Activated CD8-positive, alpha-beta memory T cell treated with anti-CD3 and anti-CD28 coated beads, Interleukin-2, amount 10 ng/mL, durations not matched to agents 7 days and 5 days (primary cell): ENCODE results near the gene FOXD1. TPM values are rescaled to one million over a fixed set of nuclear protein-coding genes. Genes with fewer than 3 reads are reported as not detected.

Experiments used
- ATAC-seq: fragments of 150-1000 bp; cut with Tn5 transposase; one replicate; pipeline ENCODE4 v1.10.0; 2021; ENCODE audit warnings: moderate library complexity
- CTCF ChIA-PET: fragments of 350-600 bp; sonication (Branson Sonifier 250); formaldehyde crosslinking; loops from one replicate; lab custom pipeline; 2021; ENCODE audit warnings: antibody characterized with exemption; lab: Charles Lee
- DNase-seq: peaks from one replicate; pipeline ENCODE4 v3.0.0-alpha.2; 2020
- H3K27ac Mint-ChIP-seq: one replicate; pipeline ENCODE4 v1.8.0; 2021; ENCODE audit warnings: mild to moderate bottlenecking, mixed read lengths
- H3K27me3 Mint-ChIP-seq: one replicate; pipeline ENCODE4 v1.8.0; 2021; ENCODE audit warnings: mixed read lengths
- H3K36me3 Mint-ChIP-seq: one replicate; pipeline ENCODE4 v1.8.0; 2021; ENCODE audit warnings: mild to moderate bottlenecking, mixed read lengths
- H3K4me1 Mint-ChIP-seq: one replicate; pipeline ENCODE4 v1.8.0; 2021; ENCODE audit warnings: mixed read lengths
- H3K4me3 Mint-ChIP-seq: one replicate; pipeline ENCODE4 v1.8.0; 2021; ENCODE audit warnings: mild to moderate bottlenecking, moderate library complexity, mixed read lengths
- H3K9me3 Mint-ChIP-seq: one replicate; pipeline ENCODE4 v1.8.0; 2022; ENCODE audit warnings: low read depth, mixed read lengths
- total RNA-seq, 2 experiments: library from RNA; stranded (reverse); gene quantifications; one replicate each; pipeline ENCODE4 v1.2.3, GENCODE V29; 2021

FOXD1 gene
- total RNA-seq, 2 experiments from 2014 or later = 0.23 to 0.59 TPM

DNA sequence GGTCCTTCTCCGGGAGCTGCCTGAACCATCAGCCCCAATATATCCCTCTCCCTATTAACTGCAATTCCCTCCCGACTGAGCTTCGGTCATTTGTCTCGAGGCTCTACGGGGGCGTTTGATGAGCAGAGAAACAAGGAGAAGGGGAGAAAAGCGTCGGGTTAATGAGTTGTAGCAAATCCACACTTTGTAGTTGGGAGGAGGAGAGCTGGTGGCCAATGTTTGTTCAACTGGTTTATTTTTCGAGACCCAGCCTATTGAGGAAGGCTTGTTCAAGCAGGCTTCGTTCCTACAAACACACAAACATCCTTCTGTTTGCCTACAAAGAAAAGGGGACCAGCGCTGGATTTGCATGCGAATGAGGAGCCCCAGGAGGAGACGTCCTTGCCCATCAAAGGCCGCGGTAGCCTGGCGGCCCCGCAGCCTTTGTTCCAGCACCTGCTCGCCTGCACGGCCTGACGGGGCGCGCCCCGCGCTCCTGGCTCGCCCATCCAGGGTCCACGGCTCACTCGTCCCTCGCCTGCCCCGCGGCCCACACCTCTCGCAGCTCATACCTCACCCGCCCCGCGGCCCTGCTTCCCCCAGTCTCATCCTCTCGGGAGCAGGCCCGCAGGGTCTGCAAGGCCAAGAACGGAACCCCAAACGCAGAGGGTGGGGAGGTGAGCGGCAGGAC lies 4.6 kb downstream of the FOXD1 start:
- no peak overlapping the region for H3K4me3 Mint-ChIP-seq

DNA sequence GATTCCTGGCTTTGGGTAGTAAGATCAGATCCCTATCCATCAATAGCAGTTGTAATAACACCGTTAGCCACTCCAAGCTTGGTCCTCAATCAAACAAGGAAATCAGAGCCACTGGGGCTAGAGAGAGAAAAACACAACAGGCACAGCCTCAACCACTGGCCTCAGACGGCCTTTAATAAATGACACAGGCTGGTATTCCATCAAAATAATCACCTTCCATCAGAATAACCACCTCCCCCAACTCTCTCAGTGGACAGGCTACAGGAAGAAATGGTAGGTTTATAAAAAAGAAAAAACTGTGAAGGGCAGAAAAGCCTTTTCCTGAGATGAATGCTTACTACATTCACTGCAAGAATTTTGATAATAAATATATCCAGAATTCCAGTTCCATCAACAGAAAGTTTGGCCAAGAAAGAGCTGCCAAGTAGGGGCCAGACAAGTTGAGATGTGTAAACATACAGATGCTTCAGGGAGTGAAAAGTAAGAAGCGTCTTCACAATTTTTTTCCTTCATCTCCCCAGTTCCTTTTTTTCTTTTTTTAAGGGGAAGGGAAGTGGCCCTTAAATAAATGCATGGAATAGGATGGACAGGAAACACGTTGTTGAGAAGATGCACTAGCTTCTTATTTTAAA lies 5.5 kb downstream of the FOXD1 start:
- Mint-ChIP-seq H3K4me3 (no peak overlapping the region), H3K36me3 (no peaks in the 10 kb centered on the region), H3K4me1 (peaks cover 5% of the 10 kb centered on the region), H3K27ac (no peak overlapping the region), H3K27me3 (peaks cover 86% of the 10 kb centered on the region), H3K9me3 (no peaks in the 10 kb centered on the region)
- DNase-seq (no peak), ATAC-seq (no peak)
- CTCF ChIA-PET = interaction anchor here (0.7 to 1.0 kb wide), 2 partner anchors 65 to 227 kb away, joined by 3 read pairs; no protein-coding TSS in a partner anchor

More for the DNA sequence above, 4.6 kb downstream of the FOXD1 start:
- CTCF ChIA-PET = interaction anchor here (1.0 kb wide), 1 partner anchor 228 kb away, joined by 3 read pairs; no protein-coding TSS in a partner anchor
- ATAC-seq (no peak), DNase-seq (no peak)
- Mint-ChIP-seq H3K4me1 (peaks cover 10% of the 10 kb centered on the region), H3K27me3 (peaks cover 83% of the 10 kb centered on the region), H3K27ac (no peak overlapping the region), H3K36me3 (no peaks in the 10 kb centered on the region), H3K9me3 (no peaks in the 10 kb centered on the region)

DNA sequence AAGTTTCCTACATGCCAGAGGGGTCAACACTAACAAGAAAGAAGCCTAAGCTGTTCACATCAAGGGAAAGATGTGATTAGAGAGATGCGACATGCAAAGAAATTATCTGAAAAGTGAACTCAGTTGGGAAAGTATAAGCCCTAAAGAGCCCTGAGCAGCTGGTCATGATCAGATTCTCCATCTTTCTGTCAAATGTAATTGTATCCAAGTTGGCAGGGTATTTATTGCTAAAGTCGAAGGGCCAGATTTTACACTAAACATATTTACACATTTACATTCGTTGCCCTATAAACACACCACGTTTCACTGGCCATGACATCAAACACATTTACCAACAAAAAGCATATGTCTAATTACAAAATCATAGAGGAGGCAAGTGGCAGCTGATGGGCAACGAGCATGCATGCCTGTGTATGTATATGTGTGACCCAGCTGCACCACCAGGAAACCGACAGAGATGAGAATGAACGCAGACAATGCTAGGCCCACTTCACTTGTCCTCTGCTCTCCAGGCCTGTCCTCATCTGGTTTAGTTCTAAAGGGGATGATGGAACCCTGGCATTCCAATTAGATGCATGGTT lies 6.3 kb downstream of the FOXD1 start:
- peaks cover 89% of the 10 kb centered on the region for H3K27me3 Mint-ChIP-seq
- CTCF ChIA-PET = interaction anchor here (1.1 kb wide), 2 partner anchors 12 to 141 kb away, joined by 3 to 7 read pairs; no protein-coding TSS in a partner anchor
- peaks cover 1% of the 10 kb centered on the region for H3K36me3 Mint-ChIP-seq
- no peak overlapping the region for H3K4me3 Mint-ChIP-seq
- no peaks in the 10 kb centered on the region for H3K9me3 Mint-ChIP-seq
- H3K4me1 Mint-ChIP-seq = peaks cover 5% of the 10 kb centered on the region
- DNase-seq (no peak), ATAC-seq (no peak)
- H3K27ac Mint-ChIP-seq = no peak overlapping the region

DNA sequence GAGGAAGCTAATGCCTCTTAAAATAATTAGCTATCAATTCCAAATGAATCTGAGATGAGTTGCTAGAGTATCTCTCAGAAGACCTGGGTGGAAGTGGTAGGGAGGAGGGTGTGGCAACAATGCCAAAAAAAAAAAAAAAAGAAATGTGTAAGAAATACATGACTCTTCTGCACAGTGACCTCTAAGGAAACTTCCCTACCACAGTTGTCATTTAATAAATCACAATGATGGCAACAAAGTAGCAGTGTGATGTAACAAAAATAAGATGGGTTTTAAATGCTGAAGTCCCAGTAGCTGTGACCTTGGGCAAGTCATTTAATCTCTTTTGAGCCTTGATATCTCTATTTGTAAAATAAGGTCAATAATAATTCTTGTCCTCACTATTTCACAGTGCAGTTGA lies 7.2 kb downstream of the FOXD1 start:
- Mint-ChIP-seq H3K27me3 (peaks cover 88% of the 10 kb centered on the region), H3K4me3 (no peak overlapping the region), H3K4me1 (peaks cover 4% of the 10 kb centered on the region), H3K27ac (no peak overlapping the region), H3K36me3 (peaks cover 1% of the 10 kb centered on the region), H3K9me3 (no peaks in the 10 kb centered on the region)
- ATAC-seq (no peak), DNase-seq (no peak)
- CTCF ChIA-PET = interaction anchor here (1.1 to 1.6 kb wide), 4 partner anchors 10 to 225 kb away, joined by 3 to 7 read pairs (median 4); no protein-coding TSS in a partner anchor

DNA sequence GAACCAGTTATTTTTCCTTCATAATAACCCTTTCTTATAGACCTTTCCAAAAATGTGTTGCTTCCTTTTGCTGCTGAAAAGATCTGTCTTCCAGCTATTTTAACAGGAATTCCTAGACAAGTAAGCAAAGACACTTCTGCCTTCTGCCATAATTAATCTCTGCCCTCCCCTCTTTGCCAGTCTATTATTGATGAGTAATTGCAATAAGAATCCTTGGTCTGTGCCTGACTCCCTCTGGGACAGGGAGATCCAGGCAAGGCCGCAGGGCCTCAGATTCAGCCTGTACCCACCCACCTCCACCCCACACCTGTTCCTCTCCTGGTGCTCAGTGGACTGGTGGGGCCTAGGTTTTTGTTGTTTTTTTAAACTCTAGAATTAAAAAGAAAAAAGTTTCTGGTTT lies 8.3 kb downstream of the FOXD1 start:
- Mint-ChIP-seq H3K27me3 (peaks cover 89% of the 10 kb centered on the region), H3K4me1 (peaks cover 4% of the 10 kb centered on the region), H3K9me3 (no peaks in the 10 kb centered on the region), H3K36me3 (peaks cover 1% of the 10 kb centered on the region), H3K4me3 (no peak overlapping the region), H3K27ac (no peak overlapping the region)
- CTCF ChIA-PET = interaction anchor here (1.6 kb wide), 1 partner anchor 11 kb away, joined by 4 read pairs; no protein-coding TSS in a partner anchor
- DNase-seq = no peak
- no peak for ATAC-seq

DNA sequence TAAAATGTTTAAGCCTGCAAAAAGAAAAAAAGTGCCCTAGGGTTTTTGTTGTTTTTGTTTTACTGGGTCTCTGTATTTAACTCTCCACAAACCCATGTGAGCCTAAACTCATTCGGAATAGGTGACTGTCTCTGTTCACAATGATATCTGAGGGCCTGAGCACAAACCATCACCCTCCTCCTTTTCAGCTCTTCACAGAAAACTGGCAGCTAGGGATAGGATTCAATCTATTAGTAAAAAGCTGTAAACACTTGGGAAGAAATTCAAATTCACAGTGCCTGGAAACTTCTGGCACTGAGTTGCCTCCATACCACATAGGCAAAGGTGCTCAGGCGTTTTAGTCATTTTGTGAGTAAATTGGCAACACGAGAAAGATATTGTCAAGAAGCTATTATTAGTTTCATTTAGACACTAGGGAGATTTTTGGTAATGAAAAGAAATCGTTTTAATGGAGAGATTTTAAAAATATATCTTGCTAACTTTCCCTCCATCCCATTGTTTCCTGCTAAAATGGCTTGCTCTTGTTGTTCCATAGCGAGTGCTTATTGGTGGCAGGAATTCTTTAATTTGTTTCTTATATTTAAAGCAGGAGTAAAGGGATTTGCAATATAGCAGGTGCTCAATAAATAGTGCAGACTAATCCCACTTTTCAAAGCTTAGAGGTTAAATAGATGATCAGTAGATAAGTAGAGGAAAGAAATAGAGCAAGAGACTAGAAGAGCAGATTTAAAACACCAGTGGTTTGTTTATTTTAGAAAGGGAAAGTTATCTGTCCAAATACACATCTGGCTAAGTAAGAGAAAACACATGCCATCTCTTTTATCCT lies 9.7 kb downstream of the FOXD1 start:
- H3K9me3 Mint-ChIP-seq = no peaks in the 10 kb centered on the region
- DNase-seq (no peak), ATAC-seq (no peak)
- no peak overlapping the region for H3K4me3 Mint-ChIP-seq
- H3K27me3 Mint-ChIP-seq = peaks cover 87% of the 10 kb centered on the region
- H3K4me1 Mint-ChIP-seq = peaks cover 4% of the 10 kb centered on the region
- H3K36me3 Mint-ChIP-seq = peaks cover 1% of the 10 kb centered on the region
- CTCF ChIA-PET = interaction anchor here (1.0 kb wide), 1 partner anchor 13 kb away, joined by 4 read pairs; no protein-coding TSS in a partner anchor
- H3K27ac Mint-ChIP-seq = no peak overlapping the region

DNA sequence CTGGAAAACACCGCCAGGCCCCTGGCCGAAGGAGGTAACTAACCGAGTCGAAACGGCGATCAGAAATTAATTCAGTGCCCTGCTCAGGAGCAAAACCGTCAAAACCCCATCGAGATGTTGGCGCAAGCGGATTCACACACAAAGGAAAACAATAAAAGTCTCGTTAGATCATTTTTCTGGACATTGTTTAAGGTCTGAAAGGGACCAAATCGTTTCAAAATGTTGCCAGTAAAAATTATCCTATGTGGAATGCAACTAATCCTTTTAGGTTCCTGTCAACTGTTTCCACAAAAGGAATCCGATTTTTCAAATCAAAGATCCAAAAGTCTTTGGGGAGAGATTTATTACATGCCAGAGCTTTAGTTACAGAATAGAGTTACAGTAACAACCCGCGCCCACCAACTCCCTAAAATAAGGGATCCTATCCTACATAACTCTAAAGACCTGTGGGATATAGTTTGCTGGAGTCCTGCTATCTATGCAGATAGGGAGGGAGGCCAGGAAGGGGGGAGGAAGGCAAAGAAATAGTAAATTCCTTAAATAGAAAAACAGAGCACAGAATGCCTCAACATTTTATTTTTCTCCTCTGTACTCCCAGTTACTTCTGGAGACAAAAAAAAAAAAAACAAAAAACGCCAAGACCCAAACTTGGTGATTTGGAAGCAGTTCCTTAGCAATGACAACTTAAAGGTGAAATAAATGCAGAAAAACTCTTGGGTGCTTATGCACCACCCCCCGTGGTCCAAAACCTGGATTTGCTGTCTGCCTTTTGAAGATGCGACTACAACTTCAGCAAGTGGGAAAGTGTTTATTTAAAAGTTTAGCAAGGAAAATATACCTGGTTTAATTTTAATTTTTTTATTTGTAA lies 10.6 kb downstream of the FOXD1 start:
- Mint-ChIP-seq H3K27ac (peak overlapping the region; percentile 17), H3K4me1 (peaks cover 4% of the 10 kb centered on the region), H3K9me3 (no peaks in the 10 kb centered on the region), H3K36me3 (peaks cover 1% of the 10 kb centered on the region), H3K27me3 (peaks cover 88% of the 10 kb centered on the region), H3K4me3 (no peak overlapping the region)
- CTCF ChIA-PET = interaction anchor here (1.0 kb wide), 1 partner anchor 13 kb away, joined by 4 read pairs; no protein-coding TSS in a partner anchor
- DNase-seq (no peak), ATAC-seq (no peak)

DNA sequence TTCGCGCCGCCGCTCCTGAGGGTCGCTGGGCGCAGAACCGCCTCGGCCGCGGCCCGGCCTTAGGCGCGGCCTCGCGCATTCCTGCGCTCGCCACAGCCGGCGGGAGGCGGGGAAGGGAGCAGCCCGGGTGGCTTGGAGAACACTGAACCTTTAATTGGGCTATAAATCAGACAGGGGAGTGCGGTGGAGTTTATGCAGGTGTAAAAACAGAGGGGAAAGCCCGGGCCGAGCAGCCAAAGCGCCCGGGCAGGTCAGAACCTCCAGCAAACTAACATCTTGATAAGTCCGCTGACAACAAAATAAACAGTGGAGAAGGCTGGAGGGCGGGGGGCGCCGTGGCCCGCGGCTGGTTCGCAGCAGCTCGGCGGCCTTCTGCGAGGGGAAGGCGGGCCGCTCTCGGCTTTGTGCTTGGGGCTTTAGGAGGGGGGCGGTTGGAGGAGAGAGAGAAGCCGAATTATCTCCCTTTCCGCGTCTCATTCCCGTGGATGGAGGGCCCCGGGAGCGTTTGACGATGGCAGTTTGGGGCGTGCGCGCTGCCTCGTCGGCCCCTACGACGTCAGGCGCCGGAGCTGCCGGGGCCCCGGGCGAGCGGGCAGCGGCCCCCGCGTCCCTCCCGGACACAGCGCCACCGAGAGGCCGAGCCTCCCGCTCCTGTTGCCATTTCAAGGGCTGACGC lies 11.3 kb downstream of the FOXD1 start:
- Mint-ChIP-seq H3K9me3 (no peaks in the 10 kb centered on the region), H3K27ac (peak overlapping the region; percentile 19), H3K36me3 (peaks cover 1% of the 10 kb centered on the region), H3K4me3 (no peak overlapping the region), H3K4me1 (peaks cover 4% of the 10 kb centered on the region), H3K27me3 (peaks cover 85% of the 10 kb centered on the region)
- ATAC-seq (no peak), DNase-seq (no peak)
- CTCF ChIA-PET = no interaction called here

DNA sequence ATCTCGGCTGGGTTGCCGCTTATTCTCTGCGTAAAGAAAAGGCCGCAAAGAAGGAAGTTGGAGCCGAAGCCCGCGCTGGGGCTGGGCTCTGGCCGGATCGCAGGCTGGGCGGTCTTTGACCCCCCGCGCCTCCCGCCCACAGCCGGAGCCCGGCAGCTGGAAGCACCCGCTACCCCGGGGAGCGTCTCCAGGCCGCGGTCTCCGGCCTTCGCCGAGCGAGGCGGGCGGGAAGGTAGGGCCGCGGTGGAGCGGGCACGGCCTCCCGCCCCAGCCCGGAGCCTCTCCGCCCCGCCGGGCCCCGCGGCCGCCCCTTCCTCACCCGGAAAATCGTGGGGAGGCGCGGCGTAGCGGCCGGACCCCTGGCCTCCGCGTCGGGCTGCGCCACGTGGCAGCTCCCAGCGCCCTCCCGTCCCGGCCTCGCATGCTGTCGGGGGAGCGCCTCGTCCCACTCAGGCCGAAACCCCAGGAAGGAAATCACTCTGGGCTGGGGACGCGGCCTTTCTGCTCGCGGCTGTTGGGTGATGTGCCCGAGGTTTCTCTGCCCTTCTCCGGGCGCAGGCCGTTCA lies 12.0 kb downstream of the FOXD1 start:
- H3K4me1 Mint-ChIP-seq = peaks cover 4% of the 10 kb centered on the region
- H3K36me3 Mint-ChIP-seq = peaks cover 1% of the 10 kb centered on the region
- no peaks in the 10 kb centered on the region for H3K9me3 Mint-ChIP-seq
- no peak overlapping the region for H3K27ac Mint-ChIP-seq
- H3K4me3 Mint-ChIP-seq = no peak overlapping the region
- CTCF ChIA-PET = interaction anchor here (1.2 kb wide), 1 partner anchor 14 kb away, joined by 4 read pairs; no protein-coding TSS in a partner anchor
- H3K27me3 Mint-ChIP-seq = peaks cover 81% of the 10 kb centered on the region
- no peak for DNase-seq
- ATAC-seq = no peak

DNA sequence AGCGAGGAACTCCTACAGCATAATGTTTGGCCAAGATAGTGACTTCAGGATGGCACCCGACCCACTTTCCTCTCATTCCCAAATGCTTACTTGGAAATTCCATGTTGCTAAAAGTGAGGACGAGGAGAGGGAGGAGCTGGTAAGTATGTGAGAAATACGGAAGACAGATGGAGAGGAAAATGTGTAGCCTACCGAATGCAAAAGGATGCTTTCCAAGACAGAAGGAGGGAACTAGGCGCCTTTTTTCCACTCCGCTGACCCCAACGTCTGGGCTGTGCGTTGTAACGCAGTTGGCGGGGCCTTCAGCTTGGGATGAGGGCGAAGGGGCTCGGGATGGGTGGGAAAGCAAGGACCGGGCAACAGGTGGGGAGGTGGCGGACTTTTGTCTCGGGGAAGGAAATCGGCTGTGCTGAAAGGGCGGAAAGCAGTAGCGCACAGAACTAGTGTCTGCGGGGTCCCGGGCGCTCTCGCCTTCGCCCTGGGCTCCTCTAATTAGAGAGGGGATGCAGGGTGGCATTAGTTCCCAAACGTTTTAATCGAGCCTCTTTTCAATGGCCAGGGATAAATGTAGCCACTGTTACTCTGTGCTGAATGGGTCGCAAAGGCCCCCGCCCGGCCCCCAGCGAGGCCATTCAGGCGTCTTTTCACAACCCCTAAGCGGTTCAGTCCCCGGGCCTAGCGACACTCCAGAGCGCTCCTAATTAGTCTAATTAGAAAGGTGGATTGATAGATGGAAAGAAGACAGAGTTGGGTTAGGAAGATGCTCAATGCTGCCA lies 12.6 kb downstream of the FOXD1 start:
- H3K27ac Mint-ChIP-seq = peak overlapping the region; percentile 38
- peaks cover 77% of the 10 kb centered on the region for H3K27me3 Mint-ChIP-seq
- H3K4me3 Mint-ChIP-seq = no peak overlapping the region
- ATAC-seq = no peak
- no peaks in the 10 kb centered on the region for H3K9me3 Mint-ChIP-seq
- H3K36me3 Mint-ChIP-seq = peaks cover 1% of the 10 kb centered on the region
- CTCF ChIA-PET = interaction anchor here (1.2 kb wide), 1 partner anchor 15 kb away, joined by 4 read pairs; no protein-coding TSS in a partner anchor
- peaks cover 4% of the 10 kb centered on the region for H3K4me1 Mint-ChIP-seq
- no peak for DNase-seq

DNA sequence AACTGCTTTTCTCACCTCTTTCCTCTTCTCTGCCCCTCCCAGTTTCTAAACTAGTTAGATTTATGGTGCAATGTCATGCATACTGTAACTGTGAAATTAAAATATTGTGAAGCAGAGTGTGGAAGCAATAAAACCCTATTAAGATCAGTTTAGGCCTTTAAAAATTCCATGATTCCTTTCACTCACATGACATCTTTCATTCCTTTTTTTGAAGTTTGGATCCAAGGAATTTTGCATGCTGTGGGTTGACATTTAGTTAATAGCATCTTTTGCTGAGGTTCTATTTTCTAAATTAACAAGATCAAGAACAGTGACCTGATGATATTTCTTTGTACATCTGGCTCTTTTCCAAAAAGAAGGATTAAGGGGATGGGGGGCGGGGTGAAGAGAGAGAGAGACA lies 13.7 kb downstream of the FOXD1 start:
- Mint-ChIP-seq H3K27ac (no peak overlapping the region), H3K4me1 (peaks cover 4% of the 10 kb centered on the region), H3K4me3 (no peak overlapping the region), H3K36me3 (peaks cover 1% of the 10 kb centered on the region), H3K27me3 (peaks cover 74% of the 10 kb centered on the region), H3K9me3 (no peaks in the 10 kb centered on the region)
- ATAC-seq (no peak), DNase-seq (no peak)
- CTCF ChIA-PET = interaction anchor here (0.7 kb wide), 1 partner anchor 14 kb away, joined by 4 read pairs; the partner anchor contains the start of gene FOXD1
